ENCODE results near the gene SLC25A2. TPM values are rescaled to one million over a fixed set of nuclear protein-coding genes. Genes with fewer than 3 reads are reported as not detected.
A peak's percentile ranks its signal among the peaks of the same experiment; 100 is the strongest.

SLC25A2 gene
- total RNA-seq (2021; ENCODE audit: unreplicated experiment) (0.28 TPM), Bru-seq, nascent RNA (percentile 84 among the genes with signal in this experiment), BruChase-seq, experiment 1, labeled RNA remaining after a 2-hour chase (percentile 61 among the genes with signal in this experiment), BruChase-seq, experiment 2, labeled RNA remaining after a 6-hour chase (percentile 57 among the genes with signal in this experiment)
- not detected for polyA plus RNA-seq (2012; ENCODE audit: insufficient read length)
- long read RNA-seq: 0 reads

DNA sequence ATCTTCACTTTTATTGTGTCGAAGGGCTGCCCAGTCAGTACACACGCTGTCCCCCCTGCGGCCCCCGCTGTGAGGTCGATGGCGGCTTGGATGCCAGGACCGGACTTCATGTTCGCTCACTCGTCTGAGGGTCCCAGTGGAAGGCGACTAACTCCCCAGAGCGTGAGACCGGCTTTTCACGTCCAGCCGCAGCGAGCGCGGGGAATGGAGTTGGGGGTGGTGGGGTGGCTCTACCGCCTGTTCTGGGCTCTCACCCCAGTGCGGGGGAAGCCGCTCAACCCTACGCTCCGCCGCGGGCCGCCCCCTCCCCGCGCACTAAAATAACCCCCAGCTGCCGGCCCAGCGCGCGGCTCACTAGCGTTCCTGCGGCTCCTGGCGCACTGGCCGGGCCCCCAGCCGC is at the start of gene SLC25A2:
Gene SLC25A2 (minus strand): TSS at position 294 of the 400 bp plus-strand sequence. CDS start 184 bp downstream, at position 110.
- ChIA-PET POLR2A (no interaction called here), CTCF (no interaction called here)
- TF ChIP-seq, protein P1, sequence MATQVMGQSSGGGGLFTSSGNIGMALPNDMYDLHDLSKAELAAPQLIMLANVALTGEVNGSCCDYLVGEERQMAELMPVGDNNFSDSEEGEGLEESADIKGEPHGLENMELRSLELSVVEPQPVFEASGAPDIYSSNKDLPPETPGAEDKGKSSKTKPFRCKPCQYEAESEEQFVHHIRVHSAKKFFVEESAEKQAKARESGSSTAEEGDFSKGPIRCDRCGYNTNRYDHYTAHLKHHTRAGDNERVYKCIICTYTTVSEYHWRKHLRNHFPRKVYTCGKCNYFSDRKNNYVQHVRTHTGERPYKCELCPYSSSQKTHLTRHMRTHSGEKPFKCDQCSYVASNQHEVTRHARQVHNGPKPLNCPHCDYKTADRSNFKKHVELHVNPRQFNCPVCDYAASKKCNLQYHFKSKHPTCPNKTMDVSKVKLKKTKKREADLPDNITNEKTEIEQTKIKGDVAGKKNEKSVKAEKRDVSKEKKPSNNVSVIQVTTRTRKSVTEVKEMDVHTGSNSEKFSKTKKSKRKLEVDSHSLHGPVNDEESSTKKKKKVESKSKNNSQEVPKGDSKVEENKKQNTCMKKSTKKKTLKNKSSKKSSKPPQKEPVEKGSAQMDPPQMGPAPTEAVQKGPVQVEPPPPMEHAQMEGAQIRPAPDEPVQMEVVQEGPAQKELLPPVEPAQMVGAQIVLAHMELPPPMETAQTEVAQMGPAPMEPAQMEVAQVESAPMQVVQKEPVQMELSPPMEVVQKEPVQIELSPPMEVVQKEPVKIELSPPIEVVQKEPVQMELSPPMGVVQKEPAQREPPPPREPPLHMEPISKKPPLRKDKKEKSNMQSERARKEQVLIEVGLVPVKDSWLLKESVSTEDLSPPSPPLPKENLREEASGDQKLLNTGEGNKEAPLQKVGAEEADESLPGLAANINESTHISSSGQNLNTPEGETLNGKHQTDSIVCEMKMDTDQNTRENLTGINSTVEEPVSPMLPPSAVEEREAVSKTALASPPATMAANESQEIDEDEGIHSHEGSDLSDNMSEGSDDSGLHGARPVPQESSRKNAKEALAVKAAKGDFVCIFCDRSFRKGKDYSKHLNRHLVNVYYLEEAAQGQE (IDR thresholded peaks at IDR 0.05; ENCODE audit: insufficient read depth in 1 of 2, low read depth in 2 of 2, low read length in 1 of 2): no peak
- no peak for TF ChIP-seq SIN3A (IDR thresholded peaks at IDR 0.05; ENCODE audit: borderline replicate concordance, insufficient read depth, low read depth, low read length)
- TF ChIP-seq POLR2AphosphoS5 (IDR thresholded peaks at IDR 0.05; ENCODE audit: low read depth, low read length): no peak
- no peak for TF ChIP-seq TCF7L2 (IDR thresholded peaks at IDR 0.05; ENCODE audit: low read depth, low read length)
- TF ChIP-seq, protein P2, sequence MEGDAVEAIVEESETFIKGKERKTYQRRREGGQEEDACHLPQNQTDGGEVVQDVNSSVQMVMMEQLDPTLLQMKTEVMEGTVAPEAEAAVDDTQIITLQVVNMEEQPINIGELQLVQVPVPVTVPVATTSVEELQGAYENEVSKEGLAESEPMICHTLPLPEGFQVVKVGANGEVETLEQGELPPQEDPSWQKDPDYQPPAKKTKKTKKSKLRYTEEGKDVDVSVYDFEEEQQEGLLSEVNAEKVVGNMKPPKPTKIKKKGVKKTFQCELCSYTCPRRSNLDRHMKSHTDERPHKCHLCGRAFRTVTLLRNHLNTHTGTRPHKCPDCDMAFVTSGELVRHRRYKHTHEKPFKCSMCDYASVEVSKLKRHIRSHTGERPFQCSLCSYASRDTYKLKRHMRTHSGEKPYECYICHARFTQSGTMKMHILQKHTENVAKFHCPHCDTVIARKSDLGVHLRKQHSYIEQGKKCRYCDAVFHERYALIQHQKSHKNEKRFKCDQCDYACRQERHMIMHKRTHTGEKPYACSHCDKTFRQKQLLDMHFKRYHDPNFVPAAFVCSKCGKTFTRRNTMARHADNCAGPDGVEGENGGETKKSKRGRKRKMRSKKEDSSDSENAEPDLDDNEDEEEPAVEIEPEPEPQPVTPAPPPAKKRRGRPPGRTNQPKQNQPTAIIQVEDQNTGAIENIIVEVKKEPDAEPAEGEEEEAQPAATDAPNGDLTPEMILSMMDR (IDR thresholded peaks at IDR 0.05): no peak
- ATAC-seq (no peak), DNase-seq (ENCODE audit: low read depth, low spot score) (no peak)
- Histone ChIP-seq H3K4me3 (ENCODE audit: low read depth in 2 of 2, low read length in 2 of 2) (no peak within 1 kb of the TSS), H3K27me3 (ENCODE audit: control insufficient read depth, insufficient read depth, low read length) (no peaks in the 10 kb centered on the region), H3K4me1 (ENCODE audit: control insufficient read depth, insufficient read depth, low read length) (no peaks in the 10 kb centered on the region), H3K27ac (ENCODE audit: low read length) (no peak within 1 kb of the TSS), H3K36me3 (ENCODE audit: control insufficient read depth, insufficient read depth, low read length) (no peaks in the 10 kb centered on the region; the same call in 1 of the 2 replicates), H3K9me3 (ENCODE audit: control insufficient read depth, insufficient read depth, low read depth, low read length) (peaks cover 27% of the 10 kb centered on the region)
- intact Hi-C loops (cut with micrococcal nuclease; ENCODE audit: unreplicated experiment) (no loop called here), in situ Hi-C loops (cut with HindIII; ENCODE audit: low pct_unique_long_range_greater_than_20kb, low sequenced_read_pairs) (no loop called here)
- no TSS peak for BruUV-seq (replicated peaks)

DNA sequence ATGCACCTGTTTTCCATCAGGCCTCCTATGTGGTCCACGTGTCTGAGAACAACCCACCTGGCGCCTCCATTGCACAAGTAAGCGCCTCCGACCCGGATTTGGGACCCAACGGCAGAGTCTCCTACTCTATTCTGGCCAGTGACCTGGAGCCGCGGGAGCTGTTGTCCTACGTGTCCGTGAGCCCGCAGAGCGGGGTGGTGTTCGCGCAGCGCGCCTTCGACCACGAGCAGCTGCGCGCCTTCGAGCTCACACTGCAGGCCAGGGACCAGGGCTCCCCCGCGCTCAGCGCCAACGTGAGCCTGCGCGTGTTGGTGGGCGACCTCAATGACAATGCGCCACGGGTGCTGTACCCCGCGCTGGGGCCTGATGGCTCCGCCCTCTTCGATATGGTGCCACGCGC is 47.7 kb upstream of the SLC25A2 start:
- no TSS peak for BruUV-seq (replicated peaks)
- DNase-seq (ENCODE audit: low read depth, low spot score) (no peak), ATAC-seq (no peak)
- Histone ChIP-seq H3K9me3 (ENCODE audit: control insufficient read depth, insufficient read depth, low read depth, low read length) (no peaks in the 10 kb centered on the region), H3K4me3 (ENCODE audit: low read depth in 2 of 2, low read length in 2 of 2) (no peak overlapping the region), H3K4me1 (ENCODE audit: control insufficient read depth, insufficient read depth, low read length) (no peaks in the 10 kb centered on the region), H3K27ac (ENCODE audit: low read length) (no peak overlapping the region), H3K27me3 (ENCODE audit: control insufficient read depth, insufficient read depth, low read length) (no peaks in the 10 kb centered on the region; the same call in 1 of the 2 replicates), H3K36me3 (ENCODE audit: control insufficient read depth, insufficient read depth, low read length) (no peaks in the 10 kb centered on the region)
- in situ Hi-C loops (cut with HindIII; ENCODE audit: low pct_unique_long_range_greater_than_20kb, low sequenced_read_pairs) (no loop called here), intact Hi-C loops (cut with micrococcal nuclease; ENCODE audit: unreplicated experiment) (loop anchor here (10.0 kb wide), 1 partner anchor 173 kb away; no protein-coding TSS in a partner anchor)
- TF ChIP-seq POLR2AphosphoS5 (IDR thresholded peaks at IDR 0.05; ENCODE audit: low read depth, low read length): no peak
- TF ChIP-seq, protein P2 (IDR thresholded peaks at IDR 0.05): no peak
- TF ChIP-seq TCF7L2 (IDR thresholded peaks at IDR 0.05; ENCODE audit: low read depth, low read length): no peak
- TF ChIP-seq, protein P1 (IDR thresholded peaks at IDR 0.05; ENCODE audit: insufficient read depth in 1 of 2, low read depth in 2 of 2, low read length in 1 of 2): no peak
- TF ChIP-seq SIN3A (IDR thresholded peaks at IDR 0.05; ENCODE audit: borderline replicate concordance, insufficient read depth, low read depth, low read length): no peak
- ChIA-PET CTCF (no interaction called here), POLR2A (no interaction called here)
